ENCODE measurements around the gene KCNQ5.

The KCNQ5 gene

DNA sequence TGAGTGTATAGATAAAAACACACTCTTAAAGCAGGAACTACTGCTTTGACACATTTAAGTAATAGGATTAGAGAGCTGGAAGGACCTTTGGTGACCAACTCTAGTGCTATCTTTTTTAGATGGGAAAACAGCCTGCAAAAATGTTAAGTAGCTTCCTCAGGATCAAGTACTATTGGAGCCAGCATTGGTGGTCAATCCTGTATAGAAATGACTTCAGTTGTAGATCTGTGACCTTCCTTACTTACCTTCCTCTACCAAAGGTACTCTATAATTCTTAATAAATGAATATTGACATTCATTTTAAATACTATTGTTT lies 18.7 kb downstream of the KCNQ5 start:
- DNase-seq, result no peak

DNA sequence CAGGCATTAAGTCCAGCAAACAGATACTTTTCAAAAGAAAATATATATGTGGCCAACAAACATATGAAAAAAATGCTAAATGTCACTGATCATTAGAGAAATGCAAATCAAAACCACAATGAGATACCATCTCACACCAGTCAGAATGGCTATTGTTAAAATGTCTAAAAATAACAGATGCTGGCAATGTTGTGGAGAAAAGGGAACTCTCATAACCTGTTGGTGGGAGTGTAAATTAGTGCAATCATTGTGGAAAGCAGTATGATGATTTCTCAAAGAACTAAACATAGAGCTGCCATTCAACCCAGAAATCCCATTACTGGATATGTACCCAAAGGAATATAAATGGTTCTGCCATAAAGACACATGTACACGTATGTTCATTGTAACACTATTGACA lies 20.6 kb downstream of the KCNQ5 start:
- no peak for DNase-seq

- DNase-seq, result no peak
These were observed 21.4 kb downstream of the KCNQ5 start for GRCh38 chr6:72643214-72643613.

DNA sequence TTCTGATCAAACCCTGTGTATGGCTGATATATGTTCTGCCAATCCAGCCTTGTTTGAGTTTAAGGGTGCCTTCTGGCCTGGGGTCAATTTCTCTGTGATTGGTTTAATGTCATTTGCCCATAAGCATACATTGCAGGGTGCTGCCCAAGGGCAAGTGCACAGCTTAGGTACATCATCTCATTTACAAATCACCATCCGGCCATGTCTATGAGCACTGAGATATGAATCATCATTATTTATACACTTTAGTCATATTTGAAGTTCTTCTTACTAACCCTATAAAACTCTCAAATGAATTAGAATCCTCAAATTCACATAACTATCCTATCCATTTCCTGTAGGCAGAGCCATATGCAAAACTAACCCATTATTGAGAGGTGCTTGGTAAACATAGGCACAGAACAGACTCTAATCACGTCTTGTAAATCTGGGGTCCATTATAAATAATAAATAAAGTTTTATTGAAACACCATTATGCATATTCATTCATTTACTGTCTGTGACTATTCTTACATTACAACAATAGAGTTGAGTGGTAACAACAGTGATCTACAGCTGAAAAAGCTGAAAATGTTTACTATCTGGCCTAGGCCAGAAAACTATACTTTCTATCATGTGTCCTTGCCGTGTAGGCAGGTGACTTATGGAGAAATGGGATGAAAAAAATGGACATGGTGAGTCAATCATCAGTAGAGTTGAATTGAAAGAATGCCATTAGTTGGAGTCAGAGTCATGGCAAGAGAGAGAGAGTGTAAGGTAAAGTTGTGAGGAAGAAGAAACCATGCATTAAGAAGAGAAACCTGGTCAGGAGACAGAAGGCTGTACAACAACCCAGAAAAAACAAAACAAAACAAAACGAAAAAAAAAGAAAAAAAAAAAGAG lies 25.0 kb downstream of the KCNQ5 start:
- no peak for DNase-seq

GRCh38 chr6:72647489-72647888 lies 25.6 kb downstream of the KCNQ5 start:
- DNase-seq, result no peak

GRCh38 chr6:72649032-72649984 lies 27.4 kb downstream of the KCNQ5 start:
- DNase-seq, result no peak

DNA sequence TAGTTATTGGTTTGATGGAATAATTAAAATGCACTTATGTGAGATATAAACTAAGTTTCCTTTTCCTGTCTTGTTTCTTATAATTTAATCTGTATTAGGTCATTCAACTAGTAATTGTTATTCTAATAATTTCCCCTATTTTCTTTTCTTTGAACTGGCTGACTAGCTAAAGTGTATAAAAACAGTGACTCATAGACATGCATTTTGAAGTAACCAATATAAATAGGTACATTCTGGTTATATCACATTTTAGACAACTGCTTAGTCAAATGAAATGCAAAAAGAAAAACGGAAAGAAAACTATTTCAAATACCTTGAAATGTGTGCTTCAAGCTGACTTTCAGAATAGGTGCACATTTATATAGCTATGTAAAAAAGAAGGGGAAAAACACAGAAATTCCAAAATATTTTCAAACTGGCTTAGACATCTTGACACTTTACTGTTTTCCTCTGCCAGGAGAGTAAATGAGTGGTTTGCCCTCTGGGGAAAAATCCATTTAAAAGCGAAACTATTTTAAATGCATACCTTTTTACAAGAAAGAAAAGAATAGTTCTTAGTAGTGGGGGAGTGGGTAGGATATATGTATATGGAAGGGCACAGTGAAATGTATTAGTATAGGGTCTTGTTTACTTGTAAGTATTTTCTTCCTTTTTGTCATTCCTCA lies 28.3 kb downstream of the KCNQ5 start:
- no peak for DNase-seq

- DNase-seq, result no peak
These were observed 29.3 kb downstream of the KCNQ5 start for GRCh38 chr6:72651174-72651573.

DNA sequence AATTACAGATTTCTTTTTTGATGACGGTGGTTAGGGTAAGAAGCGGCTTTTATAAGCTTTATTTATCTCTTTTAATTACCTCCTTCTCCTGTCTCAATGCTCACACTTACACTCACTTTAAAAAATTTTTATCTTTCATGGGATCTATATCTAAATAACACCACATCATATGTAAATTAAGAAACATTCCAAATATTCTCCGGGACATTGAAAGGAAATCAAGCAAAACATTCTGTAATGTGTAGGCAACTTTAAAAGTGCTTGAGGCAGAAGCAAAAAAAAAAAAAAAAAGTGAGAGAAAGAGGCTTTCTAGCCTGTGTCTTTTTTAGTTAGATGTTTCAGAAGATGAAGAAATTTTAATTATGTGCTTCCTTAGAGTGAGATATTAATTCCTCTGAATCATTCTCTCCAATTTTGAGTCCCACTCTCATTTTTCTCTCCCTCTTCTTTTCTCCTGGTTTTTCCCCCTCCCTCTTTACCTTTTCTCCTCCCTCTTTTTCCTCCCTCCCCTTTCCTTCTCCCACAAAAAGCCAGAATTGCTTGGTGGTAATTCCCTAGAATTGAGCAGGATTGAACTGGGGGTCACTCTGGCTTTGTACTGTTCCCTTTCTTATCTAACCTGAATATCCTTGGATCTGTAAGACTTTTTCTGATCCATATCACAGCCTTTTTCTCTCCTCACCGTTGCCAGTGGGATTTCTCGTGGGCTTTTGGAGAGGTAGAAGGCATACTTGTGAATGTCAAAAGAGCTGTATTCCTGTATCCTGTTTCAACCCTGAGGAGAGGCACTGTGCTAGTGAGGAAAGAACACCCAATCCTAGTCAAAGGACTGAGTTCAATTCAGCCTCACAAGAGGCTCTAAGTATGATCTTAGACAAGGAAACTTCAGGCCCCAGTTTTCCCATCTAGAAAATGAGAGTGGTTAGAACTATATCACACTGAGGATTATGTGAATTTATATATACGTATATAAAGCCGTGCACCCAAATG lies 30.4 kb downstream of the KCNQ5 start:
- no peak for DNase-seq

- DNase-seq, result no peak
These were observed 31.2 kb downstream of the KCNQ5 start for GRCh38 chr6:72653026-72653425.

GRCh38 chr6:72654071-72654621 lies 32.3 kb downstream of the KCNQ5 start:
- no peak for DNase-seq

- DNase-seq, result no peak
These were observed 35.7 kb downstream of the KCNQ5 start for GRCh38 chr6:72657407-72658197.

DNA sequence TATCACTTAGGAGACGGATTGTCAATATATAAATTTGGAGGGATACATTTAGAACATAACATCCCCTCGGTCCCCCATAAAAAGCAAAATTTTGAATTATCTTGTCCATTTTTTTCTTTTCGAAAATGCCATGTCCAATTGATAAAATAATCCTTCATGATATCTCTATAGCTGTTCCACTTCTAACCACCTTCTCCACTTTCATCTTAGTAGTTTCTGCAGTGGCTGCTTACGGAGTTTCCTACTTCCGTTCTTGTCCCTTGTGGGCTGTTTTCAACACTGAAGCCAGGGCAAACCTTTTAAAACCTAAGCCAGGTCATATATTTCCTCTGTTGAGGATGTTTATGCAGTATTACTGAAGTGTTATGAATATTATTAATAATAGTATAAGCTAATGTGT lies 37.9 kb downstream of the KCNQ5 start:
- DNase-seq, result no peak

DNA sequence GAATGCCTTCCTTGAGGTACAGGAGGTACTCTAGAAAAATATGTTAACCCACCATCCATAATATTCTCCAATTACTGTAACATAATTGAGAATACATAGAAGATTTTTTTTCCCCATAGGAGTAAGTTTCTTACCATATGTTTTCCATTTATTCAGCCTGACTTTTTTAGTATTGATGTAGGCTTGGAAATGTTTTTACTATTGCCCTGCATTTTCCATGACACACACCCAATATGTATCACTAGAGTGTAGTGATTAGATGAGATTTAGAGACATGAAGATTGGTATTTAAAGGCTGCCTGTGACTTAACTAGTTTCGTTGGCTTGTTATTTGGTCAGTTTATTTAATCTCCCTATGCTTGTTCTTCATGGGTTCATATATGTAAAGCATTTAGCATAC lies 39.5 kb downstream of the KCNQ5 start:
- DNase-seq, result no peak

DNA sequence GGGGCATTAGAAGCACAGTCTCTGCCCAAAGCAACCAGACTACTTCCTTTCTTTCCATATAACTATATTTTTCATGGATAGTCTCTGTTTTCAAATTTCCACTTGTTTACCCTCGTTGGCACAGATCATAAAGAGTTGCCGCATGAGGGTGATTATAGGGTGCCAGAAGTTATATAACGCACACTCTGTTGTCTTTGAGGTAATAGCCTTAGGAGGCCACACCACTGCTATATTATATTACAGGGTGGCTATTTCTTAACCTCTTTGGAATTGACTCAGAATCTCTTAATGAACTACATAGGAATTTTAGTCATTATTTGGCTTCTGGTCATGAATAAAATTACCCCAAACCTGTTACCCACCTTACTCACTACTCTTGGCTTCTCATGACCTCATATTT lies 43.7 kb downstream of the KCNQ5 start:
- DNase-seq, result no peak

GRCh38 chr6:72669324-72669723 lies 47.5 kb downstream of the KCNQ5 start:
- no peak for DNase-seq

DNA sequence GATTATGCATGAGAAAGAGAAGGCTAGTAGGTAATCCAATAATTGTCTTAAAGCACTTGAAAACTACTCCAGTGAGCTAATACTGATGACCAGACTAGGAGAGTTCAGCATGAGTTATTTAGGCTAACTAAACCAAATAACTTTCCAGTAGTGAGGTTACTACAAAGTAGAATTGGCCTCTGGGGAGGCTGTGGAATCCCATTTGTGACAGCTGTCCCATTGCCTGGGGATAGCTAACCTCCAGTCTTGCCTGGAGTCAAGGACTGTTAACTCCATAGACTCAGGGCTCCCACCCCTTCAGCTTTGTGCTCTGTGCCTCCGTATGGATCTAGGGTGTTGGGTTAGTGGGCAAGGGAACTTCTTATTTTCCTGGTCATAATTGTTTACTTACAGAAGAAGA lies 51.0 kb downstream of the KCNQ5 start:
- no peak for DNase-seq

DNA sequence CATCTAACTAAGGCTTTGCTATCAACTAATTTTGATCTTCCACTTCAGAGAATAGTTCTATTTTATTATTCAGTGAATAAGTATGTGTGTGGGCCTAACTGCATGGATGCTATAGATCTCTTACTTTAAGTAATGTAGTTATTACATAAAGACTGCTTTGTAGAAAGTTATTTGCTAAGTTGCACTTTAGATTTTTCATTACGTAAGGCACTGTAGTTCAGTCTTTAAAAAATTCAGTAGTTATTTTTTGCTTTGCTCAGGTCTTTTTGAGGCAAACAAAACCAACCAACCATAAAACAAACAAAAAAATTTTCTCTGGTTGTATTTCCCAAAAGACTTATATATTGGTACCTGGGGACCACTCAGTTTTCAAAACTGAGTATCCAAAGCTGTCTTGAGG lies 53.0 kb downstream of the KCNQ5 start:
- DNase-seq, result no peak

- DNase-seq, result no peak
These were observed 53.5 kb downstream of the KCNQ5 start for GRCh38 chr6:72675396-72675795.

DNA sequence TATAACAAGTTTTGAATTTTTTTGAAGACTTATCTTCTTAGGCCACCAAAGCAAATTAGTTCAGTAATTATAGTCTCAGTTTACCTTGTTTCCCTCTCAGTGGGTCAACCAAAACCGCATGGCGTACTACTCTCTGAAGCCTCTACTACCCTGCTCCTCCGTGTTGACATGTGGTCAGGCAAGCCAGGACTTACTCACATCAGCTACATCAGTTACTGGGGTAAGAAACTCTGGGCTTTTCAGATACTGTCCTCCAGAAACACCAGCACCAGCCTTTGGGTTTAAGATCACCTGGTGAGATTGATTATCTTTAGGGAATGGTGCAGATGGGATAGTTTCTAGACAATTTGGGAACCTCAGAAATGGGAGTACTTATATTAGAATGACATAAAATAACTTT lies 55.1 kb downstream of the KCNQ5 start:
- no peak for DNase-seq

GRCh38 chr6:72677740-72678139 lies 55.9 kb downstream of the KCNQ5 start:
- DNase-seq, result no peak

Data from islet precursor cell (in vitro differentiated cells).